Transverse colon (tissue), 4 donors: ENCODE measurements around the gene DVL1.

Experiments
- EP300 ChIP-seq: sonication (generic); formaldehyde crosslinking; IDR thresholded peaks from one replicate; pipeline ENCODE4 v1.6.1; 2017; ENCODE audit warnings: antibody characterized with exemption, low read depth
- POLR2A ChIP-seq: fragments of 450-650 bp; IDR thresholded peaks from one replicate; pipeline ENCODE4 v1.6.1; 2016; ENCODE audit warnings: antibody characterized with exemption, mild to moderate bottlenecking, moderate library complexity
- POLR2AphosphoS5 ChIP-seq, 3 donors: sonication (generic); formaldehyde crosslinking; IDR thresholded peaks; one replicate each; pipeline ENCODE4 v1.6.1; 2016; ENCODE audit warnings: antibody characterized with exemption in 3 of 3
- TF ChIP-seq, protein P1 (sequence below), 5 experiments: fragments of 200-600 bp in 3 of 5; fragments of 450-650 bp in 2 of 5; sonication (generic) in 3 of 5; IDR thresholded peaks; 1 replicate in 2 of 5; 2 replicates in 3 of 5; pipeline ENCODE4 v1.5.1; 2016 to 2017; ENCODE audit warnings: antibody characterized with exemption in 5 of 5, inconsistent platforms in 3 of 5, mild to moderate bottlenecking in 2 of 5, moderate library complexity in 1 of 5

DNA sequence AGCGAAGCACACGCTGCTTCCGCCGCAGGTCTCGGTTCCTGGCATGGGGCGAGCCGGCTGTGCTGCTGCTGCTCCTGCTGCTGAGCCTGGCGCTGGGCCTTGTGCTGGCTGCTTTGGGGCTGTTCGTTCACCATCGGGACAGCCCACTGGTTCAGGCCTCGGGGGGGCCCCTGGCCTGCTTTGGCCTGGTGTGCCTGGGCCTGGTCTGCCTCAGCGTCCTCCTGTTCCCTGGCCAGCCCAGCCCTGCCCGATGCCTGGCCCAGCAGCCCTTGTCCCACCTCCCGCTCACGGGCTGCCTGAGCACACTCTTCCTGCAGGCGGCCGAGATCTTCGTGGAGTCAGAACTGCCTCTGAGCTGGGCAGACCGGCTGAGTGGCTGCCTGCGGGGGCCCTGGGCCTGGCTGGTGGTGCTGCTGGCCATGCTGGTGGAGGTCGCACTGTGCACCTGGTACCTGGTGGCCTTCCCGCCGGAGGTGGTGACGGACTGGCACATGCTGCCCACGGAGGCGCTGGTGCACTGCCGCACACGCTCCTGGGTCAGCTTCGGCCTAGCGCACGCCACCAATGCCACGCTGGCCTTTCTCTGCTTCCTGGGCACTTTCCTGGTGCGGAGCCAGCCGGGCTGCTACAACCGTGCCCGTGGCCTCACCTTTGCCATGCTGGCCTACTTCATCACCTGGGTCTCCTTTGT lies 15.5 kb downstream of the DVL1 start:
- TF ChIP-seq, protein P1, sequence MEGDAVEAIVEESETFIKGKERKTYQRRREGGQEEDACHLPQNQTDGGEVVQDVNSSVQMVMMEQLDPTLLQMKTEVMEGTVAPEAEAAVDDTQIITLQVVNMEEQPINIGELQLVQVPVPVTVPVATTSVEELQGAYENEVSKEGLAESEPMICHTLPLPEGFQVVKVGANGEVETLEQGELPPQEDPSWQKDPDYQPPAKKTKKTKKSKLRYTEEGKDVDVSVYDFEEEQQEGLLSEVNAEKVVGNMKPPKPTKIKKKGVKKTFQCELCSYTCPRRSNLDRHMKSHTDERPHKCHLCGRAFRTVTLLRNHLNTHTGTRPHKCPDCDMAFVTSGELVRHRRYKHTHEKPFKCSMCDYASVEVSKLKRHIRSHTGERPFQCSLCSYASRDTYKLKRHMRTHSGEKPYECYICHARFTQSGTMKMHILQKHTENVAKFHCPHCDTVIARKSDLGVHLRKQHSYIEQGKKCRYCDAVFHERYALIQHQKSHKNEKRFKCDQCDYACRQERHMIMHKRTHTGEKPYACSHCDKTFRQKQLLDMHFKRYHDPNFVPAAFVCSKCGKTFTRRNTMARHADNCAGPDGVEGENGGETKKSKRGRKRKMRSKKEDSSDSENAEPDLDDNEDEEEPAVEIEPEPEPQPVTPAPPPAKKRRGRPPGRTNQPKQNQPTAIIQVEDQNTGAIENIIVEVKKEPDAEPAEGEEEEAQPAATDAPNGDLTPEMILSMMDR (IDR thresholded peaks at IDR 0.05) = no peak
- TF ChIP-seq POLR2A (no peak), POLR2AphosphoS5 (IDR thresholded peaks at IDR 0.05) (no peak), EP300 (no peak)
